IPS-NIHi7 (cell line): ENCODE data around the gene MAMDC4.
"Not testable (repeated sequence)": the region's sequence is repeated elsewhere in the genome, so short reads cannot be mapped to it uniquely, and the experiment has no call there.

Experiments used
- DNase-seq: peaks from one replicate; pipeline ENCODE4 v3.0.0; 2012; ENCODE audit warnings: mixed read lengths; ENCODE audit errors: extremely low spot score

The MAMDC4 gene

GRCh38 chr9:136851941-136852663 is at the start of gene MAMDC4:
MAMDC4 (plus strand) TSS chr9:136852346; CDS start chr9:136852417, 71 bp downstream.
- no peak for DNase-seq

DNA sequence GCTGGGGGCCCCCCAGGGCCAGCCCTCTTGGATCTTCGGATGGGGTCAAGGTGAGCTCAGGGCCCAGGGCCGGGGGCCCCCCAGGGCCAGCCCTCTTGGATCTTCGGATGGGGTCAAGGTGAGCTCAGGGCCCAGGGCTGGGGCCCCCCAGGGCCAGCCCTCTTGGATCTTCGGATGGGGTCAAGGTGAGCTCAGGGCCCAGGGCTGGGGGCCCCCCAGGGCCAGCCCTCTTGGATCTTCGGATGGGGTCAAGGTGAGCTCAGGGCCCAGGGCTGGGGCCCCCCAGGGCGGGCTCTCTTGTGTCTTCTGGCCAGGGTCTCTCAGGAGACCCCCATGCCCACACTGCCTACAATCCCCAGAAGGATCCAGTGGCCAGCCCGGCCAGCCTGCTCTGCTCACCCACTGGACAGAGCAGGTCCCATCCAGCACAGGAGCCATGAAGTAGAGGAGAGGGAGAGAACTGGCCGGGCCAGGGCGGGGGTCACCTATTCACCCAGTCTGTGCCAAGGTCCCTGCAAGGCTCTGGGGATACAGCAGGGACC is 49.1 kb upstream of the MAMDC4 start:
- not testable (repeated sequence) for DNase-seq

- no peak for DNase-seq
Measured at GRCh38 chr9:136803551-136804508, 48.3 kb upstream of the MAMDC4 start.

GRCh38 chr9:136804509-136805206 is 47.5 kb upstream of the MAMDC4 start:
- no peak for DNase-seq

DNA sequence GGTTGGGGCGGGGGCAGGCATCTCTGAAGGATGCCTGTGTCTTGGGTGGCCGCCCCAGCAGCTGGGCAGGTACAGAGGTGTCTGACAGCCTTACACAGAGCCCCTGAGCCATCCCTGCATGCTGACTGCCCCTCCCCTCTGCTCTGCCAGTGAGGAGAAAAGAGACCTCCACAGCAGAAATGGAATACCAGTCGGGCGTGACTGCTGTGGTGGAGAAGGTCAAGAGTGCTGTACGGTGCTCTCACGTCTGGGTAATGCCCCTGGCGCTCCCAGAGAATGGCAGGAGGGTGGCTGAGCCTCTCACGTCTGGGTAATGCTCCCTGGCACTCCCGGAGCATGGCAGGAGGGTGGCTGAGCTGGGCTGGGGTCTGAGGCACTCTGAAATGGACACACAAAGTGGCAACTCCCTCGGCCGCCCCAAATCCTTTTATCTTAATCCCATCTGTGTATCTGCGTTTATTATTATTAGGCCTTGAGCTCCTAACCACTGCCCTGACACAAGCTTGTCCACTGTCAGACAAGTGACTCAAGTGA is 46.9 kb upstream of the MAMDC4 start:
- no peak for DNase-seq

- DNase-seq = no peak
Measured at GRCh38 chr9:136806067-136806466, 46.1 kb upstream of the MAMDC4 start.

DNA sequence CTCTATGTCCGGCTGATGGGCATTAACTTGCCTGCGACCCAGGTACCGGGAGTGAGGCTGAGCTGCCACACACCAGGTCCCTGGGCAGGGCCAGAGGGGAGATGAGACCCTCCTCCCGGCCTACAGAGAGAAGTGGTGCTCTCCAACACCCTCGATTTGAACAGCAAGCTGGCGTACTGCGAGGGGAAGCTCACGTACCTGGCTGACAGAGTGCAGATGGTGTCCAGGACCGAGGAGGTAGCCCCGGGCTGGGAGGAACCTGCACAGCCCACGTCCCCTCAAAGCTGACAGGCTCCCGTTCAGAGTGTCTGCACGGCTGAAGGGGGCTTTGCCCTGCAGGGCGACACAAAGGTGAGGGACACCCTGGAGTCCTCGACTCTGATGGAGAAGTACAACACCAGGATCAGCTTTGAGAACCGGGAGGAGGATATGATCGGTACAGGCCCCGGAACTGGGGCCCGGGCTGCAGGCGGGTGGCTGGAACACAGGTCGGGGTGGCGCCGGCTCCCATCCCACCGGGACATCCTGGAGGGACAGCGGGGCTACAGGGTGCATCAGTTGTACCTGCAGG is 45.4 kb upstream of the MAMDC4 start:
- no peak for DNase-seq

DNA sequence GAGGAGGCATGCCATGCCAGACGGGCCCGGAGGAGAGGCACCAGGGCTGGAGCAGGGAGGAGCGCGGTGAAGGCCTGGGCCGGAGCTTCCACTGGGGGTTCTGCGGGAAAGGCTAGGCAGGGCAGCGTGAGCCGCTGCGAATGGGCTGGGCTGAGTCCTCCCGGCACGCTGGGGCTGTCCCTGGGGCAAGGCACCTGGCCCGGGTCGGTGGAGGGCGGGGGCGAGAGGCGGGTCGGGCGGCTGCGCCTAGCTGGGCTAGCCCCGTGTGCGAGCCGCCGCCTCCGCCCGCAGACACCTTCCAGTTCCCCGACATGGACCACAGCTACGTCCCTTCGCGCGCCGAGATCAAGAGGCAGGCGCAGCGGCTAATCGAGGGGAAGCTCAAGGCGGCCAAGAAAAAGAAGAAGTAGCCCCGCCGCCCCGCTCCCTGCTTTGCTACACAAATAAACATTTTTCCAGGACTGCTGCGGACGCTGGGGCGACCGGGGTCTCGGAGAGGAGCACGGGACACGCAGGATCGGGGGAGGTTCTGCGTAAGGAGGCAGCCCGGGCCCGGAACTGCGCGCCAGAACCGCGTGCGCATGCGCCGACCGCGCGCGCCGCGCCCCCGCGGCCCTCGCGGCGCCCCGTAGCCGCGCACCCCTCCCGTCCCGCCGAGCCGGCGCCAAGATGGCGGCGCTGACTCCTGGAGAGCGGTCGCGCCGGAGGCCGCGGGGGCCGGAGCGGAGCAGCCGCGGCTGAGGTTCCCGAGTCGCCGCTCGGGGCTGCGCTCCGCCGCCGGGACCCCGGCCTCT is 44.7 kb upstream of the MAMDC4 start, which contains the start of gene RABL6:
Gene RABL6 (plus strand): TSS at position 668 of the 794 bp plus-strand sequence. CDS start 249 bp downstream, outside the sequence.
- DNase-seq = peak; percentile 92

DNA sequence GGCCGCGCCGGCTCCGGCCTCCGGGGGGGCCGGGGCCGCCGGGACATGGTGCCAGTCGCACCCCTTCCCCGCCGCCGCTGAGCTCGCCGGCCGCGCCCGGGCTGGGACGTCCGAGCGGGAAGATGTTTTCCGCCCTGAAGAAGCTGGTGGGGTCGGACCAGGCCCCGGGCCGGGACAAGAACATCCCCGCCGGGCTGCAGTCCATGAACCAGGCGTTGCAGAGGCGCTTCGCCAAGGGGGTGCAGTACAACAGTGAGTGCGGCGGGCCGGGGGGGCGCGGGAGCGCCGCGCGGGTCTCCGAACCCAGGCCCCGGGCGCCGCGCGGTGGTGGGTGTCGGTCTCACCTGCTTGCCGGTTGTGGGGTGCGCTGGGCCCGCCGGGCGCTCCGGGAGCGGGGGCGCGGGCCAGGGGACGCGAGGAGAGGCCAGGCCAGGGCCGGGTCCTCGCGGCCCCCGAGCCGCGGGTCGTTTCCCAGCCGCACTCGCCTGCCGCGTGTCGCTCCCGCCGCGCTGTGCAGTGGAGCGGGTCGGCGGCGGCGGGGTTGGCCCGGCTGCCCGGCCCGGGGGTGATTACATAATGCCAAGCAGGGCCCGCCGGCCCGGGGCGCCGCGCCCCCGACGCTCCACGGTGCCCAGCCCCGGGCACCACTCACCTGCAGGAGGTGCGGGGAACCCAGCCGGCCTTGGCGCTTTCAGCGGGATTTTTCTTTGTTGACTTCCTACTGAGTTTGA is 43.9 kb upstream of the MAMDC4 start:
- DNase-seq = no peak

GRCh38 chr9:136808806-136809158 is 43.4 kb upstream of the MAMDC4 start:
- DNase-seq = no peak

DNA sequence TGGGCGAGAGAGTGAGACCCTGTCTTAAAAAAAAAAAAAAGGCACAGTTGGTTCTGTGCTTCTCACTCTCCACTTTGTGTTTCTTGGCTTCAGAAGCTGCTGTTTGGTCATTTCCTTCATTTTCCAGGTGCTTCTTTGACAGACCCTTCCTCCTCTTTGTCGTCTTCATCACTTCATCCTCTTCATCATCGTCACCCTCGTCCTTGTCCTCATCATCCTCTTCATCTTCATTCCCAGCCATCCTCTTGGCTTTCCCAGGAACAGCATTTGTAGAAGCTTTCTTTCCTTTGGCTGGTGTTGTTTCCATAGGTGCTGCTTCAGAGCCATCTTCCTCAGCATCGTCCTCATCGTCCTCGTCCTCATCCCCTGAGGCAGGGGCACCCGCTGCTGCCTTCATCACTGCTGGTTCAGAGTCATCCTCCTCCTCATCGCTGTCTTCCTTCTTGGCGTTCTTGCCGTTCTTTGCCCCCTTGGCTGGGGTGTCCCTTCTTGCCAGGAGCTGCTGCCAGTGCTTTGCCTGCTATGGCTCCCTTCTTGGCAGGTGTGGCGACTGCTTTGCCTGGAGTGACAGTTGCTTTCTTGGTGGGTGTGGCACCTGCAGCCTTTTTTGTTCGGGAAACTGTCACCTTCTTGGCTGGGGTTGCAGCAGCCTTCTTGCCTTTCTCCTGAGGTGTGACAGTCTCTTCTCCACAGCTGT is 37.3 kb upstream of the MAMDC4 start:
- DNase-seq = no peak

GRCh38 chr9:136815422-136815782 is 36.7 kb upstream of the MAMDC4 start:
- no peak for DNase-seq

DNA sequence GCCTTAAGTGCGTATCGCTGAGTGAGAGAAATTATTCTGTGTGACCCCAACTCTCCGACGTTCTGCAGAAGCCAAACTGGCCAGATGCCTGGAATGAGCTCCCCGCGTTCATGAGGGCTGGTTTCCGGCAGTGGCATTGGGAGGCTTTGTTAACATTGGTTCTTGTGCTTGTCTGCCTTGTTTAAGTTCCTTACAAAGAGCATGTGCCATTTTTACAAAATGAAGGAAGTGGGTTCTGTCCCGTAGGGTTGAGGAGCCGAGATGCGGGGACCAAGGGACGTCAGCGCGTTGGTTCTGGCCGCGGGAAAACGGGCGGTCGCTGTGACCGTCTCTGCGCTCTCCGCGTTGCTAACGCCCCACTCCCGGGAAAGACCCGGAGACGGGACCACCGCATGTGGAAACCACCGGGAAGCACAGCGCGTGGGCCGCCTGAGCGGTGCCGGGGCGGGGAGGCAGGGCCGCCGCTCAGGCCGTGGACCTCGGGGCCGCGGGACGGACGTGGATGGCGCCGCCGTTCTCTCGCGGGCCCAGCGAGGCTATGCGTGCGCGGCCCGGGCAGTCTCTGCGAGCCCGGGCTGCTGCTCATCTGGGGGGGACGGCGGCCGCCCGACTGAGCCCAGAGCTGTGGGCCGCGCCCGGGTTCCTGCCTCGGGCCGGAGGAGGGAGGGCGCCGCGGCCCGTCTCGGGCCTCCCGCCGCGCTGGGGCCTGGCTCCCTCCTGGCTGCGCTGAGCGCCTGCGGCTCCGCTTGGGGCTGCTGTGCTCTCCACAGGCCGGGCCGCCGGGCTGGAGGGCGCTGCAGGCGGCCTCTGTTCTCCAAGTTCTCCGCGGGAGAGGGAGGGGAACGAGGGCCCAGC is 30.9 kb upstream of the MAMDC4 start:
- peak; percentile 71 for DNase-seq

DNA sequence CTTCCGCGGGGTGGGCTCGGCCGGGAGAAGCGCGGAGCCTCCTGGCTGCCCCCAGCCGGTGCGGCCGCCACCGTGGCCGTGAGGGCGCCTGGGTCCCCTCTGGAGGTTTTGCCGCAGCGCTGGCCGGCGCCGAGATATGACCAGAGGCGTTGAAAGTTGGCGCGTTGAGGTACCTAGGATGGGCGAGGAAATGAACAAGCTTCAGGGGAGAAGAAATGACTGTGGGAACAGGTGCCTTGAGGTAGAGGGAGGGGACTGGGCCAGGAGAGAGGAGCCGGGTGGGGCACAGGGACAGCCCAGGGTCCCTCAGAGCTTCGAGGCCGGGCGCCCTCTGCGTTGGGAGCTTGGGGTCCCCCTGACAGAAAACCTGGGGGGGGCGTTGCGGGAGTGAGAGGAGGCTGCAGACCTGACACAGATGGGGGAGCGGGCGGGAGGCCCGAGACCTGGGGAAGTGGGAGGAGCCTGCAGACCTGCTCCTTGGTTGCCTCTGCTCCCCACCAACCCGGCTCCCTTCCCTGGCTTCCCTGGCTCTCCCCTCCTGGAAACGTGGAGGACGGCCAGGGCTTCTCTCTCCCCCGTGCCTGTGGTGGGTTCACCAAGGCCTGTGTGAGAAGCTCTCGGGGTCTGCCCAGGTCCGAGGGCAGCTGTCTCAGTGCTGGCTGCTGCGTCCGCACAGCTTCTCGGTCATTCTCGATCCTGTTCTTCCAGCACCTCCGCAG is 30.2 kb upstream of the MAMDC4 start:
- DNase-seq = peak; percentile 51

DNA sequence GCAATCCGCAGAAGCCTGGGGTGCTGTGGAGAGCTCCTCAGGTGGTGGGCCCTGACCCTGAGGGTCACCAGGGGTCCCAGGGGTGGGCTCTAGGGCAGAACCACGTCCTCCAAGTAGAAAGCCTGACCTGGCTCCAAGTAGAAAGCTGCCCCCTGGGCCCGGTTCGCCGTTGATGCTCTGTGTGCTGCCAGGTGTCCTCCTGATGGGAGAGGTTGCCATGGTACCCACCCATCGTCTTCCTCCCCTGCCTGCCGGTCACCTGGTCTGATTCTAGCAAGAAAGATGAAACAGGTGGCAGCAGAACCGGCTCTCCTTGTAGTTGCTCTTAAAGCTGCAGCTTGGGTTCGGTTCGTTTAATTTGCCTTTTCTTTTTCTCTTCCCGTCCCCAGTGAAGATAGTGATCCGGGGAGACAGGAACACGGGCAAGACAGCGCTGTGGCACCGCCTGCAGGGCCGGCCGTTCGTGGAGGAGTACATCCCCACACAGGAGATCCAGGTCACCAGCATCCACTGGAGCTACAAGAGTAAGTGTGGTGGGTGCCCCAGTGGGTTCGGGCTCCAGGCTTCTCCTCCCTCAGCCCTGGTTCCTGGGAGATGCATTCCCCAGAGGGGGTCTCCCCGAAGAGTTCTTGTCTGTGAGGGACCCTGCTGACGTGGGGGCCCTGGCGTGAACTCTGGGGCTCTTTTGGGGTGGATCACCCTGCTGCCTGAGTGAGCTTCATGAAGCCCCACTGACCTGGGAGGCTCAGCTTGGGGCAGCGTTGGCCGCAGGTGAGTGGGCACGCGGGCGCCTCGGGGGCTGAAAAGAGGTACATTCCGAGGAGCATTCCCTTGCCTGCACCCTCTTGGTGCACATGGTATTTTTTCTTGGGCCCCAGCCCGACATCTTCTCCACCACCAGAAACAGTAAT is 28.8 kb upstream of the MAMDC4 start:
- no peak for DNase-seq

DNA sequence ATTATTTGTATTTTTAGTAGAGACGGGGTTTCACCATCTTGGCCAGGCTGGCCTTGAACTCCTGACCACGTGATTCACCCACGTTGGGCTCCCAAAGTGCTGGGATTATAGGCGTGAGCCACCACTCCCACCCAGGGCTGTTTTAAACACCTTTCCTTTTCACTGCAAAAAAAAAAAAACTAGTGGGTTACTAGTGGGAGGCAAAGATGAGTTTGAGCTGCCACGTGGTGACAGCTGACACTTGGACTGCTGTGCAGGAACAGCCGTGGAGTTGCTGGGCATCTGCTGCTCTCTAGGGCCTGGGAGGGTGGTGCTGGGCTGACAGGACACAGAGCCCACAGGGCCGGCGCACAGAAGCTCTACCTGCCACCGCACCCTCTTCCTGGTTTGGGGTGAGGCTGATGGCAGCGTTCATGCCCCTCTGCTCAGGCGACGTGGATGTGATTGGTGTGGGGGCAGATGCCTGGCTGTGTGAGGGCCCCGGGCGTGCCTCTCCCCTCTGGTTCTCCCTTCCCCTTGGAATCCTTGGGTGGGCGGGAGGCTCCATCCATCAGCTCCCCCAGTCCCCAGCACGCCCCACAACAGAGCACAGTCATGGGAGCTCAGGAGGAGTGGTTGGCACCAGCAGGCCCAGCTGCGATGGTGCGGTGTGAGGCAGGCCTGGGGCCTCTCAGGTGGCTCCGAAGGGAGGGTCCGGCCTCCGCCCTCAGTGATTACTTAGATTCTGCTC is 27.5 kb upstream of the MAMDC4 start:
- DNase-seq = no peak
